HG02943 (cell line): Measurements from ENCODE around the gene SRGAP2C.
"Not testable (repeated sequence)": the region's sequence is repeated elsewhere in the genome, so short reads cannot be mapped to it uniquely, and the experiment has no call there.

Experiments
- ATAC-seq: cut with Tn5 transposase; IDR thresholded peaks from one replicate; pipeline ENCODE4 v1.9.1; 2021; ENCODE audit warnings: mild to moderate bottlenecking, low read depth, moderate library complexity; ENCODE audit not compliant: unreplicated experiment

Gene SRGAP2C

DNA sequence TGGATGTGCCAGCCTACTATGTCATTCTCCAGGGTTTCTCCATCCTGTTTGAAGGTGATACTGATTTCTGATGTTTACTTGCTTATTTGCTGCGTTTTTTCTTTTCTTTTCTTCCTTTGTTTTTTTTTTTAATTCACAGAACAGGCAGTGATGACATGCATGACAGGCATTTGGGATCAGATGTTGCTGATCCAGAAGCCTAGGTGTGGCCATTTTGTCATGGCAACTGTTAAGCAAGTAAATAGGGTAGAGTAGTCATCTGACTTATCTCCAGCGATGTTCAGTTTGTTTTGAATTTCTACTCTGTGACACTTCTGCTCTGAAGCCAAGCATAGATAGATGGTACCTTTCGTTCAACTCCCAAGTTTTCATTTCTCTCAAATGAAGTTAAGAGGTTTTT is 181.4 kb downstream of the SRGAP2C start:
- not testable (repeated sequence) for ATAC-seq

DNA sequence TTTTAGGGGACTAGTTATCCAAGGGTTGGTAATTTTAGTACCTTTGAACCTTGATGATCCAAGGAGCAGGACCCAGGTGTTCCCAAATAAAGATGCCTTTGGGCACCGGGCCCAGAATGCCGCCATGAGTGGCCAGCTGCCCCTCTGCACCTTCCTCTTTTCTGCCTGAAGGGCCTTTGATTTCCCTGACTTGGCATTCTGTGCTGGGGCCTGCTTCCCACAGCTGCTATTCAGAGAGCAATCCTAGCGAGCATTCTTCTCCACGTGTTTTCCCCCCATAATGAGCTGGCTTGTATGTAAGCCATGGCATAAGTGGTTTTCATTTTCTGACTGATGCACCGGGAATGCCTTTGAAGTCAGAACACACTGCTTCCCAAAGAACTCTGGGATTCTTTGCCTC is 184.1 kb downstream of the SRGAP2C start:
- ATAC-seq = not testable (repeated sequence)

DNA sequence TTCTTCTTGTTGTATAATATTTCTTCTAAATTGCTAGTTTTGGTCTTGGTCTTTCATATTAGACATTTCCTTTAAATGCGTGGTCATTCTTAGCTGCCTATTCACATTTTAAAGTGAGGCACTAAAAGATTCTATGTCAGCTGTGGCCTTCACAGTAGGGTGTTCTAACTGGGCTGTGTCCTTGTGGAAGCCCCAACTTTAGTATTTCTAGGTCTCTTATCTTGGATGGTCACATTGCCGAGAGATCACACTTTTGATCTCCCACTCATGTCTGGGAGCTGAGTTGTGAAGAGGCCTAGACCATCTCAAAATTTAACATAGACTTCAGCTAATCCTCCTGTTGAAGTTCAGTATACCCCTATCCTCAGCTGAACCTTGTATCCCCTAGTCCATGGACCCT is 185.2 kb downstream of the SRGAP2C start:
- ATAC-seq = not testable (repeated sequence)

DNA sequence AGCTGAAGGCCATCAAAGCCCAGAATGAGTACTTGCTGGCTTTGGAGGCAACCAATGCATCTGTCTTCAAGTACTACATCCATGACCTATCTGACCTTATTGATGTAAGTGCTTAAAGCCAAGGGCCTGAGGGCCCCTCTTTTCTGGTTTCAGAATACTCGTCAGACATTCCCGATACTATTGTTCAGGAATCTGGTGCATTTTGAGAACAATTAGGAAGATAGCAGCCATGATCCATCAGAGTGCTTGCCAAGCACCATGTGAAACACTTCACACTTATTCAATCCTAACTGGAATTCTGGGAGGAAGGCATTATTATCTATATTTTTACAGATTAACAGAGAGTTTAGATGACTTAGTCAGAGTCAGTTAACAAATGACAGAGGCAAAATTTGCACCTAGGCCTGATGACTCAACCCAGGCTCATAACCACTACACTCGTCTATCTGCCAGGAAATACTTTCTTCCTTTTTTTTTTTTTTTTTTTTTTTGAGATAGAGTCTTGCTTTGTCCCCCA is 190.1 kb downstream of the SRGAP2C start:
- ATAC-seq = not testable (repeated sequence)

DNA sequence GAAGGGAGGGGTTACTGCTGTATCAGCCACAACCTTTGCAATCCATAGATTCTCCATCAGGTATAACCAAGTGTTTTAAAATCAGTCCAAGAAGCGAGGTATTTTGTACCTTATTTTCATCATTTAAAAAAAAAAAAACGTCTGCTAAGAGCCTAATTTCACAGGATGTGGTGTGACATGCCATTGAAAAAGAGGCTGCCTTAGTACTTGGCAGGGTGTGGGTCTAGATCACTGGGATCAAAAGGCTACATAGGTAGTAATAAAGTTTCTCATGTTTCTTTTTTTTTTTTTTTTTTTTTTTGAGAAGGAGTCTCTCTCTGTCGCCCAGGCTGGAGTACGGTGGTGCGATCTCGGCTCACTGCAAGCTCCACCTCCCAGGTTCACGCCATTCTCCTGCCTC is 192.2 kb downstream of the SRGAP2C start:
- ATAC-seq = not testable (repeated sequence)

DNA sequence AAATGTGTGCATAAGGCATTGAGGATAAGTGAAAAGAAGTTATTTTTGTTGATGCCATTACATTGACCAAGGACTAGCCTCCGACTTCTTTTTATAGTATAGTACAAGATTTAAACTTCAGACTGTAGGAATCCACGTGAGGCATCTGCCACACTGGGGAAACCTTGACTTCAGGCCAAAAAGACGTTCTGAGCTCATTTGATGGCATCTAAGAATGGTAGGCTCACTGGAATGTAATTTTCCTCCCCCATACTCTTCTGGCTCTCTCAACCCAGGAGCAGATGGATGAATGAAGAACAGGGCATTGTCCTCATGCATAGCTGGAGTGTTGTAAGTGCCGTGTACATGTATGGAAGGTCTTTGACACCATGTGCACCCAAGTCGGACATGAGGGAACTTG is 194.0 kb downstream of the SRGAP2C start:
- not testable (repeated sequence) for ATAC-seq

DNA sequence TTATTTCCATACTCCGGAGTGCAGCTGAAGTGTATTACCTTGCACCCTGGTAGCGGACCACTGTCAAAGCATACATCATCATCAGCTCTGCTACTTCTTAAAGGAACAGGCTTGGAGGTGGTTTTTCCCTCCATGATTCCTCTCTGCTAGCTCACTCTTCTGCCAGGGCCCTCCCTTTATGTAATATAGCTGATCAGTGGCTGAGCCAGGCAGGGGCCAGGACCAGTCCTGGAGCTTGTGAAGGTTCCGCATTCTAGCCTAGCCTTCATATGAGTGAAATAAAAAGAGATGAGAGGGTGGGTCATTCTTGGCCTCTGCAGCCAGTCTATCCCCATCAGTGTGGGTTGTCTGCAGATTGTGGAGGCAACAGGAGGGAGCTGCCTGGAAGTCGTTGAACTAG is 200.0 kb downstream of the SRGAP2C start:
- ATAC-seq = not testable (repeated sequence)

DNA sequence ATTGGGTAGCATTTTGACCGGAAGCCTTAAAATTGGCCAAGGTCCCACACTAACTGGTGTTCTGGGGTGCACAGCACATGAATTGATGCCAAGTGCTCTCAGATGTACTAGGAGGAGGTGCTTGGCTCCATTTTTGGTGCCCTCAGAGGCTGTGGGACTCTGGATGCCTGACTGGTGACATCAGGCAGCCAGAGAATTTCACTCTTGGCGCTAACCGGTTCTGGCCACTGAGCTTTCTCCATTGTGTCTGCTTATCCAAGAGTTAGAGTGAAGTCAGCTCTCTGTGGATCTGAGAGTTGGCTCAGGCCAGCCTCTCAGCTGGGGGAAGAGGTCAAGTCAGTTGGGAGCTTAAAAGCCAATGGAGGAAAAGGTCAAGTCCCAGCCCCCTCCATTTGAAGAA is 200.4 kb downstream of the SRGAP2C start:
- ATAC-seq = not testable (repeated sequence)

DNA sequence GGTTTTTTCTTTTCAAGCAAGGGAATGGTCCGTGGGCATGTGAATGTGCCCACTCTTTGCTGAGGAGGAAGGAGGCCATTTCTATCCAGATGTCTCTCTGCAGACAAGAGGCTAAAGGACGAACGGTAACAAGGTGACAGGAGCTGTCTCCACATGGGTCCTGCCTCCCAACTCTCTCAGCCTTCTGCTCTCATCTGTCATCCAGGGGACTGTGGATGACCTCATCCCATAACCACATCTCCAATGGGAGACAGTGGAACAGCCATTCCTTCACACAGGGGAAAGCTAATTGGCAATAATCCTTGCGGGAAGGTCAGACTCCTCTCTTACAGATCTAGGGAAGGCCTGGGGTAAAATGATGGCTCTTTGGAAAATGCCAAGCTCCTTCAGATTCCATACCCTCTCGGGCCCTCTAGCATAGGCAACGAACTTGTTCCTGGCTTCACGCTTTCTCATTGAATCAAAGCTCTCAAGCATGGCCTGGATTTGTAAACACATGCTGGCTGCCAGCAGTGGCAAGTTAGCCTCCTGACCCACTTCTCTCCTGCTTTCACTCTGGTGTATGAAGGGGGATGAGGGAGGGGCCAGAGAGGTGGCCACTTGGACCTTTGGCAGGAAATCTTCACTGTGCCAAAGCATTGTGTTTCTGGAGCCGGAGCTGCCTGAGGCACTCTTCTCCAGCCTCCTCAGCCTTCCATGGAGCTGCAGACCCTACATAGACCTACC is 201.0 kb downstream of the SRGAP2C start:
- ATAC-seq = not testable (repeated sequence)

DNA sequence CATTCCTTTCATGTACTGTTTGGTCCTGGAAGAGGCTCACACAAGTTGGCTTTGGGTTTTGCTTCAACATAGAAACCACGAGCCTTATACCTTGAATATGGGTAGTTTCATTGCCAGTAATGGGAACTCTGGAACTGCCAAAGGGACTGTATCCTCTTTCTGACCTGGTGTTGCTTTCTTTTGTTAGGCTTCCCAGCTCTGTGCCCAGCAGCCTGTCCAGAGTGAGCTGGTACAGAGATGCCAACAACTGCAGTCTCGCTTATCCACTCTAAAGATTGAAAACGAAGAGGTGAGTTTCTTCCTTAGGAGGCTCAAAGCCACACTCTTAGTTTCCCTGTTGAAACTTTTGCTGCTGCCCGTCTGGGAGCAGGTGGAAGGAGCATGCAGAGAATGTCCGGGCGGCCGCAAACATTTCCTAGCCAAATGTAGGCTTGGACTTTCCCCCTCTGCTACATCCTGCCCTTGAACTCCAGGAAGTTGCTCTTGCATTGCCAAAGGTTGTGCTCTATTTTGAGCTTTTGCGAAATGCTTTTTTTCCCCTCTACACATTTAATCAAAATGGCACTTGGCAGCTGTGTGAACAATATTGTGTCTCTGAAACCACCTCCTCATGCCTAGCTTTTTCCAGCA is 201.7 kb downstream of the SRGAP2C start:
- ATAC-seq = not testable (repeated sequence)

DNA sequence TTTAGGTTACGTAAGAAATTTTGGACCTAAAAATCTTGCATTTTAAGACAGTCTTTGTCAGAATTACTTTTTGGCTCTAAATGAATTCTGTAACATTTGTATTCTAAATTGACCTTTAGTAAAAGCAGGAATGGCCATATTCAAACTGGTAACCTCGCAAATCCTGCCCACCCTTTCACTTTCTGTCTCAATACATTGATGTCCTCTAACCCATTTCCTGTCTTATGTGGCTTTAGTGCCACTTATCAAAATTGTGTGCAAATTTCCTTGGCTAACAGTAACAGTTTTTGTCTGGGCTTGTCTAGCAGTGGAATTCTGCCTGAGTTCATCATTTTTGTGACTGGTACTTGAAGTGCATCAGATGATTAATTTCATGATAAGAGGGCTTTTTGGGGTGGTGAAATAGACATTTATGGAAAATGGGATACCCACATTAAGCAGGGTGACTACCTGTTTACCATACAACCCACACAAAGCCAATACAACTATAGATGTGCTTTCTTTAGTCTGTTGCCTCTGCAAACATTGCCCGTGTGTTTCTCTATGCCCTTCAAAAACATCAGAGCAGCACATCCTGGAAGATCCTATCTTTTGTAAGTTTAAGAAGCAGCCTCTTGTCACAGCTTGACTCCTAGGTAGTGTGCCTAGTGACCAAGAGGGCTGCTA is 205.3 kb downstream of the SRGAP2C start:
- not testable (repeated sequence) for ATAC-seq

DNA sequence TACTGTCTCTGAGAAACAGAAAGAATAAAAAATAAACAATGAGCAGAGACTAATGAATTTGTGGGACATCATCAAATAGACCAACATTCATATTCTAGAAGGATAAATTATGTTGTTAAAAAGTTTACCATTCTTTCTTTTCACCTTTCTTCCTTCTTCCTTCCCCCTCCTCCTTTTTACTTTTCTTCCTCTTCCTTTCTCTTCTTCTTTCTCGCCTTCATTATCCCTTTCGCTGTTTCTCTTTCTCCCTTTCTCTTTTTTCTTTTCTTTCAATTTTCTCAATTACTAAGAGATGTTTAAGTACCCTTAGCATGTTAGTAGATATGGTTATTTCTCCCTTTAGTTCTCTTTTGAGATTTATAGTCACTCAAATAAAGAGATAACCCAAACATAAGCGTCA is 207.4 kb downstream of the SRGAP2C start:
- not testable (repeated sequence) for ATAC-seq

DNA sequence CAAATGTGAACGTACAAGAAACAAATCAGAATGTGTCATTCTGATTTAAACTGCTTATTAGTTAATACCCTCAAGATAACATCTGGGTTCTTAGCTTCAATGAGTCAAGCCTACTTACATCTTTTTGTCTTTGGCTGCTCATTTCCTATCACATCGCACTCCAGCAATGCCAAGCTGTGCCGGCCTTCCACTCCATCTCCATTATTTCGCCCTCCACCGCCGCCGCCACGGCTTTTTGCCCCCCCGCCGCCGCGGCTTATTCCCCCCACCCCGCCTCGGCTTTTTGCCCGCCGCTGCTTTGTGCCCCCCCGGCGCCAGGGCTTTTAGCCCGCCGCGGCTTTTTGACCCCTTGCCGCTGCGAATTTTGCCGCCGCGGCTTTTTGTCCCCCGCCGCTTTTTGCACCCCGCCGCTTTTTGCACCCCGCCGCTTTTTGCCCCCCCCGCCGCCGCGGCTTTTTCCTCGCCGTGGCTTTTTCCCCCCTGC is 211.0 kb downstream of the SRGAP2C start:
- not testable (repeated sequence) for ATAC-seq

DNA sequence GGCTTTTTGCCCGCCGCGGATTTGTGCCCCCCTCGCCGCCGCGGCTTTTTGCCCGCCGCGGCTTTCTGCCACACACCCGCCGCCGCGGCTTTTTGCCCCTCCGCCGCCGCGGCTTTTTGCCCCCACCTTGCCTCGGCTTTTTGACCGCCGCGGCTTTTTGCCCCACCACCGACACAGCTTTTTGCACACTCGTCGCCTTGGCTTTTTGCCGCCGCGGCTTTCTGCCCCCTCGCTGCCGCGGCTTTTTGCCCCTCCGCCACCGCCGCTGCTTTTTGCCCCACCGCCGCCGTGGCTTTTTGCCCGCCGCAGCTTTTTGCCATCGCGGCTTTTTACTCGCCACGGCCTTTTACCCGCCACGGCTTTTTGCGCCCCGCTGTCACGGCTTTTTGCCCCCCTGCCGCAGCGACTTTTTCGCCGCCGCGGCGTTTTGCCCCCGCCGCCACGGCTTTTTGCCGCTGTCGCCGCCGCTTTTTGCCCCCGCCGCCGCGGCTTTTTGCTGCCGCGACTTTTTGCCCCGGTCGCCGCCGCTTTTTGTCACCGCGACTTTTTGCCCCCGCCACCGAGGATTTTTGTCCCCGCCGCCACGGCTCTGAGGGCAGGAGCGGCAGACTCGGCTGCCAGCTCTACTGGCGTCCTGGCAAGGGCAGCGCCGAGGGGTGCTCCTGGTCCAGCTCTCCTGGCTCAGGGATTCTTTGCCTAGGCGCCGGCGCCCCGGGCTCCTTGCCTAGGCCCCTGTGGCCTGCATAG is 211.7 kb downstream of the SRGAP2C start:
- ATAC-seq = not testable (repeated sequence)

DNA sequence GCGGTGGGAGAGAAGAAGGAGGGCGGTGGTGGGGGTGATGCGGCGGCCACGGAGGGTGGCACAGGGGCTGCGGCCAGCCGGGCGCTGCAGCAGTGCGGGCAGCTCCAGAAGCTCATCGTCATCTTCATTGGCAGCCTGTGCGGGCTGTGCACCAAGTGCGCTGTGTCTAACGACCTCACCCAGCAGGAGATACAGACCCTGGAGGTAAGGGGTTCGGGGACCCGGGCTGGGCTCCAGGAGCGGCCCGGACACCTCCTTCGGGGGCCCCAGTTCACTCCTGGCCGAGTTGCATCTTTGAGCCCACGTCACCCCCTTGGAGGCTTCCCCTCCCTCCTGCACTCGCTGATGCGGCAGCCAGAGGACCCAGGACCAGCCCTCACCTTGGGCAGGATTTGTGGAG is 212.3 kb downstream of the SRGAP2C start:
- ATAC-seq = not testable (repeated sequence)

DNA sequence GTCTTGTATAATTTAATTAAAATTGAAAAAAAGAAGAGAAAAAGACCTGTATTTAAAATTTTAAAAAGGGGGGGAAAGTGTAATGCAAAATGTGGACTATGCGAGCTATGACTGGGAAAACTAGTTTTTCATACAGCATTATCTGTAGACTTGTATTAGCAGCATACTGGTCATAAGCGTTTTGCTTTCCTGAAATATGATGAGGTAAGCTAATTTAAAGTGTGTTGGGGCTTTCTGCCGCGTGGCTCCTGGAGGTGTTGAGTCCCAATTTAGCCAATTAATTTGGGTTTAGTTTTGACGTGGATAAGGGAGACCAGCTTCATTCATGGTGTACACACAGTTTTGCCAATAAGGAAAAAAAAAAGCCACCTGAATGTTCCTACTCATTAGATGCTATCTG is 214.4 kb downstream of the SRGAP2C start:
- not testable (repeated sequence) for ATAC-seq

DNA sequence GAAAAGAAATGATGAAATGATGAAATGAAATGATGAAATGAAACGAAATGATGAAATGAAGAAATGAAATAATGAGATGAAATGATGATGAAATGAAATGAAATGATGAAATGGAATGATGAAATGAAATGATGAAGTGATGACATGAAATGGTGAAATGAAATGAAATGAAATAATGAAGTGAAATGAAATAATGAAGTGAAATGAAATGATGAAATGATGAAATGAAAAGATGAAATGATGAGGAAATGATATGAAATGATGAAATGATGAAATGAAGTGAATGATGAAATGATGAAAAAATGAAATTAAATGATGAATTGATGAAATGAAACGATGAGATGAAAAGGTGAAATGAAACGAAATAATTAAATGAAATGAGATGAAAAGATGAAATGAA is 215.3 kb downstream of the SRGAP2C start:
- ATAC-seq = not testable (repeated sequence)

DNA sequence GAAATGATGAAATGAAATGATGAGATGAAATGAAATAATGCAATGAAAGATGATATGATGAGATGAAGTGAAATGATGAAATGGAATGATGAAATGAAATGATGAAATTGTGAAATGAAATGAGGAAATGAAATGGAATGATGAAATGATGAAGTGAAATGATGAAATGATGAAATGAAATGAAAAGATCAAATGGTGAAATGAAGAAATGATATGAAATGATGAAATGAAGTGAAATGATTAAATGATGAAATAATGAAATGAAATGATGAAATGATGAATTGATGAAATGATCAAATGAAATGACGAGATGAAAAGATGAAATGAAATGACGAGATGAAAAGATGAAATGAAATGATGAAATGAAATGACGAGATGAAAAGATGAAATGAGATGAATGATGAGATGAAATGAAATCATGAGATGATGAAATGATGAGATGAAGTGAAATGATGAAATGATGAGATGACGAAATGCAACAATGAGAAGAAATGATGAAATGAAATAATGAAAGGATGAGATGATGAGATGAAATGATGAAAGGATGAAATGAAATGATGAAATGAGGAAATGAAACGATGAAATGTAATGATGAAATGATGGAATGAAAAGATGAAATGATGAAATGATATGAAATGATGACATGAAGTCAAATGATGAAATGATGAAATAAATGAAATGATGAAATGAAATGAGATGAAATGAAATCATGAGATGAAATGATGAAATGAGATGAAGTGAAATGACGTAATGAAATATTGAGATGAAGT is 216.0 kb downstream of the SRGAP2C start:
- ATAC-seq = not testable (repeated sequence)

DNA sequence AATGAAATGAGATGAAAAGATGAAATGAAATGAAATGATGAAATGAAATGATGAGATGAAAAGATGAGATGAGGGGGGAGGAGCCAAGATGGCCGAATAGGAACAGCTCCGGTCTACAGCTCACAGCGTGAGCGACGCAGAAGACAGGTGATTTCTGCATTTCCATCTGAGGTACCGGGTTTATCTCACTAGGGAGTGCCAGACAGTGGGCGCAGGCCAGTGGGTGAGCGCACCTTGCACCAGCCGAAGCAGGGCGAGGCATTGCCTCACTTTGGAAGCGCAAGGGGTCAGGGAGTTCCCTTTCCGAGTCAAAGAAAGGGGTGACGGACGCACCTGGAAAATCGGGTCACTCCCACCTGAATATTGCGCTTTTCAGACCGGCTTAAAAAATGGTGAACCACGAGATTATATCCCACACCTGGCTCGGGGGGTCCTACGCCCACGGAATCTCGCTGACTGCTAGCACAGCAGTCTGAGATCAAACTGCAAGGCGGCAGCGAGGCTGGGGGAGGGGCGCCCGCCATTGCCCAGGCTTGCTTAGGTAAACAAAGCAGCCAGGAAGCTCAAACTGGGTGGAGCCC is 216.7 kb downstream of the SRGAP2C start:
- not testable (repeated sequence) for ATAC-seq
